ENCODE results near the gene THUMPD2. TPM values are rescaled to one million over a fixed set of nuclear protein-coding genes. Genes with fewer than 3 reads are reported as not detected.

THUMPD2 gene
- polyA plus RNA-seq, 1 donor from 2014 or later, result 24.7 TPM

- Histone ChIP-seq H3K27ac (ENCODE audit: low read length) (no peak overlapping the region), H3K9me2 (ENCODE audit: insufficient read depth, low read length) (no peaks in the 10 kb centered on the region), H3K4me2 (ENCODE audit: low read length) (no peak overlapping the region), H3K36me3 (ENCODE audit: insufficient read depth, low read length) (no peaks in the 10 kb centered on the region), H3K9me3 (ENCODE audit: low read length) (peaks cover 4% of the 10 kb centered on the region), H4K20me1 (ENCODE audit: insufficient read depth) (no peaks in the 10 kb centered on the region), H3K4me3 (ENCODE audit: low read length) (no peak overlapping the region), H3K9ac (ENCODE audit: low read length) (no peak overlapping the region), H3K79me2 (replicated peaks; ENCODE audit: insufficient read depth, low read length) (no peaks in the 10 kb centered on the region), H2AFZ (ENCODE audit: low read depth, low read length) (no peak overlapping the region), H3K27me3 (ENCODE audit: insufficient read depth, low read depth, low read length) (no peaks in the 10 kb centered on the region), H3F3A (ENCODE audit: insufficient read depth, low read length, poor library complexity, severe bottlenecking) (no peaks in the 10 kb centered on the region)
- TF ChIP-seq RAD21 (conservative IDR thresholded peaks at IDR 0.05), result no peak
- TF ChIP-seq CTCF (IDR thresholded peaks at IDR 0.05; ENCODE audit: poor library complexity, severe bottlenecking), result no peak
- TF ChIP-seq REST (IDR thresholded peaks at IDR 0.05; ENCODE audit: borderline replicate concordance), result no peak
- no peak for TF ChIP-seq EZH2 (IDR thresholded peaks at IDR 0.05; ENCODE audit: borderline replicate concordance, insufficient read depth, low read length, poor library complexity, severe bottlenecking)
- TF ChIP-seq MXI1 (conservative IDR thresholded peaks at IDR 0.05; ENCODE audit: poor library complexity, severe bottlenecking), result no peak
- TF ChIP-seq TAF1 (IDR thresholded peaks at IDR 0.05; ENCODE audit: low read depth), result no peak
- TF ChIP-seq POLR2AphosphoS5 (IDR thresholded peaks at IDR 0.05), result no peak
- no peak for TF ChIP-seq EP300 (conservative IDR thresholded peaks at IDR 0.05; ENCODE audit: poor library complexity, severe bottlenecking)
- TF ChIP-seq SMC3 (conservative IDR thresholded peaks at IDR 0.05; ENCODE audit: poor library complexity), result no peak
Observed at GRCh38 chr2:39803839-39804238, 24.8 kb upstream of the THUMPD2 start.

GRCh38 chr2:39800752-39801151 lies 21.7 kb upstream of the THUMPD2 start:
- Histone ChIP-seq H3K9ac (ENCODE audit: low read length) (no peak overlapping the region), H3K4me3 (ENCODE audit: low read length) (no peak overlapping the region), H3K27me3 (ENCODE audit: insufficient read depth, low read depth, low read length) (no peaks in the 10 kb centered on the region), H3K9me3 (ENCODE audit: low read length) (peaks cover 4% of the 10 kb centered on the region), H4K20me1 (ENCODE audit: insufficient read depth) (no peaks in the 10 kb centered on the region), H3K79me2 (replicated peaks; ENCODE audit: insufficient read depth, low read length) (no peaks in the 10 kb centered on the region), H3F3A (ENCODE audit: insufficient read depth, low read length, poor library complexity, severe bottlenecking) (no peaks in the 10 kb centered on the region), H2AFZ (ENCODE audit: low read depth, low read length) (no peak overlapping the region), H3K27ac (ENCODE audit: low read length) (no peak overlapping the region), H3K36me3 (ENCODE audit: insufficient read depth, low read length) (no peaks in the 10 kb centered on the region), H3K9me2 (ENCODE audit: insufficient read depth, low read length) (no peaks in the 10 kb centered on the region), H3K4me2 (ENCODE audit: low read length) (no peak overlapping the region)
- TF ChIP-seq CTCF (IDR thresholded peaks at IDR 0.05; ENCODE audit: poor library complexity, severe bottlenecking), result no peak
- no peak for TF ChIP-seq MXI1 (conservative IDR thresholded peaks at IDR 0.05; ENCODE audit: poor library complexity, severe bottlenecking)
- no peak for TF ChIP-seq TAF1 (IDR thresholded peaks at IDR 0.05; ENCODE audit: low read depth)
- TF ChIP-seq SMC3 (conservative IDR thresholded peaks at IDR 0.05; ENCODE audit: poor library complexity), result no peak
- TF ChIP-seq REST (IDR thresholded peaks at IDR 0.05; ENCODE audit: borderline replicate concordance), result no peak
- TF ChIP-seq EZH2 (IDR thresholded peaks at IDR 0.05; ENCODE audit: borderline replicate concordance, insufficient read depth, low read length, poor library complexity, severe bottlenecking), result no peak
- no peak for TF ChIP-seq RAD21 (conservative IDR thresholded peaks at IDR 0.05)
- no peak for TF ChIP-seq EP300 (conservative IDR thresholded peaks at IDR 0.05; ENCODE audit: poor library complexity, severe bottlenecking)
- TF ChIP-seq POLR2AphosphoS5 (IDR thresholded peaks at IDR 0.05), result no peak

All from neural cell (in vitro differentiated cells).